ENCODE measurements around the gene PF4V1. TPM values are rescaled to one million over a fixed set of nuclear protein-coding genes. Genes with fewer than 3 reads are reported as not detected.

The PF4V1 gene
- polyA plus RNA-seq, 3 donors: 0.99 to 3.3 TPM; not detected in 1

GRCh38 chr4:73847526-73848182, 5.4 kb upstream of the PF4V1 start:
- Mint-ChIP-seq H3K27ac (peak overlapping the region in 2 of 7 donors; percentile 19 to 46), H3K4me1 (peaks cover 31% of the 10 kb centered on the region), H3K4me3 (peak overlapping the region; percentile 26 to 39), H3K36me3 (no peaks in the 10 kb centered on the region), H3K27me3 (ENCODE audit: low read depth in 3 of 3) (peaks cover 0 to 5% (median 2%) of the 10 kb centered on the region in 3 donors), H3K9me3 (no peaks in the 10 kb centered on the region)
- no peak overlapping the region for H3K4me2 ChIP-seq (replicated peaks; ENCODE audit: extremely low read depth, low read length, poor library complexity, severe bottlenecking)
- no peaks in the 10 kb centered on the region for H3K36me3 ChIP-seq (replicated peaks in 1 of 2; ENCODE audit: control insufficient read depth in 1 of 2, insufficient read depth in 2 of 2, low read length in 2 of 2)
- no peak for TF ChIP-seq CTCF (IDR thresholded peaks at IDR 0.05)
- H3K4me1 ChIP-seq (ENCODE audit: control insufficient read depth in 1 of 2, insufficient read depth in 2 of 2, low read length in 2 of 2): peaks cover 19 to 26% of the 10 kb centered on the region in 2 donors
- H3K27ac ChIP-seq (ENCODE audit: low read depth in 1 of 2, low read length in 2 of 2): no peak overlapping the region
- H4K20me1 ChIP-seq (ENCODE audit: insufficient read depth, low read length): no peaks in the 10 kb centered on the region
- H2AFZ ChIP-seq (ENCODE audit: insufficient read depth, low read depth, low read length, poor library complexity, severe bottlenecking): no peak overlapping the region
- WGBS (ENCODE audit: insufficient coverage): 100% methylated on average over 1 of the region's 3 CpGs
- DNase-seq: peak; percentile 43 to 60 (median 57)
- no peak overlapping the region for H3K4me3 ChIP-seq (replicated peaks in 1 of 3; ENCODE audit: low read depth in 2 of 3, low read length in 3 of 3)
- H3K79me2 ChIP-seq (ENCODE audit: insufficient read depth, low read length): no peaks in the 10 kb centered on the region
- intact Hi-C loops (cut with micrococcal nuclease): no loop called here
- no peak overlapping the region for H3K9ac ChIP-seq (ENCODE audit: insufficient read depth, low read length, poor library complexity, severe bottlenecking)
- H3K9me3 ChIP-seq (replicated peaks in 1 of 2; ENCODE audit: control insufficient read depth in 1 of 2, insufficient read depth in 1 of 2, low read length in 2 of 2): no peaks in the 10 kb centered on the region
- H3K27me3 ChIP-seq (ENCODE audit: control insufficient read depth in 2 of 2, insufficient read depth in 2 of 2, low read length in 2 of 2): no peaks in the 10 kb centered on the region

GRCh38 chr4:73848183-73848777, 4.8 kb upstream of the PF4V1 start:
- Histone ChIP-seq H3K9ac (ENCODE audit: insufficient read depth, low read length, poor library complexity, severe bottlenecking) (no peak overlapping the region), H3K4me2 (replicated peaks; ENCODE audit: extremely low read depth, low read length, poor library complexity, severe bottlenecking) (no peak overlapping the region), H3K4me1 (ENCODE audit: control insufficient read depth in 1 of 2, insufficient read depth in 2 of 2, low read length in 2 of 2) (peaks cover 25 to 32% of the 10 kb centered on the region in 2 donors), H3K36me3 (replicated peaks in 1 of 2; ENCODE audit: control insufficient read depth in 1 of 2, insufficient read depth in 2 of 2, low read length in 2 of 2) (no peaks in the 10 kb centered on the region), H3K79me2 (ENCODE audit: insufficient read depth, low read length) (no peaks in the 10 kb centered on the region), H3K4me3 (replicated peaks in 1 of 3; ENCODE audit: low read depth in 2 of 3, low read length in 3 of 3) (no peak overlapping the region), H3K9me3 (replicated peaks in 1 of 2; ENCODE audit: control insufficient read depth in 1 of 2, insufficient read depth in 1 of 2, low read length in 2 of 2) (no peaks in the 10 kb centered on the region), H4K20me1 (ENCODE audit: insufficient read depth, low read length) (no peaks in the 10 kb centered on the region), H3K27me3 (ENCODE audit: control insufficient read depth in 2 of 2, insufficient read depth in 2 of 2, low read length in 2 of 2) (peaks cover 0 to 3% of the 10 kb centered on the region in 2 donors), H2AFZ (ENCODE audit: insufficient read depth, low read depth, low read length, poor library complexity, severe bottlenecking) (no peak overlapping the region), H3K27ac (ENCODE audit: low read depth in 1 of 2, low read length in 2 of 2) (no peak overlapping the region)
- Mint-ChIP-seq H3K36me3 (no peaks in the 10 kb centered on the region), H3K27me3 (ENCODE audit: low read depth in 3 of 3) (peaks cover 0 to 7% (median 7%) of the 10 kb centered on the region in 3 donors), H3K4me3 (no peak overlapping the region), H3K27ac (no peak overlapping the region), H3K4me1 (peaks cover 34% of the 10 kb centered on the region), H3K9me3 (no peaks in the 10 kb centered on the region)
- WGBS (ENCODE audit: insufficient coverage): no CpG with 5 or more reads among the region's 1 CpG
- intact Hi-C loops (cut with micrococcal nuclease): no loop called here
- TF ChIP-seq CTCF (IDR thresholded peaks at IDR 0.05): no peak
- no peak for DNase-seq
